Effector memory CD8-positive, alpha-beta T cell (primary cell): ENCODE results near the gene SNAI1.

Experiments
- ATAC-seq: fragments of 150-1000 bp; cut with Tn5 transposase; replicated peaks from 2 replicates; pipeline ENCODE4 v1.10.0; 2021; ENCODE audit warnings: mild to moderate bottlenecking, moderate library complexity
- DNase-seq, 3 experiments: peaks; one replicate each; pipeline ENCODE4 v3.0.0; 2021
- H3K27ac Mint-ChIP-seq, 2 donors: one replicate each; pipeline ENCODE4 v1.8.0; 2022; ENCODE audit warnings: mild to moderate bottlenecking in 2 of 2, mixed read lengths in 2 of 2, moderate library complexity in 2 of 2
- H3K27me3 Mint-ChIP-seq, 2 donors: one replicate each; pipeline ENCODE4 v1.8.0; 2022; ENCODE audit warnings: mixed read lengths in 2 of 2
- H3K36me3 Mint-ChIP-seq: one replicate; pipeline ENCODE4 v1.8.0; 2022; ENCODE audit warnings: mild to moderate bottlenecking, moderate library complexity, mixed read lengths; ENCODE audit not compliant: insufficient read depth
- H3K4me1 Mint-ChIP-seq, 2 donors: one replicate each; pipeline ENCODE4 v1.8.0; 2022; ENCODE audit warnings: low read depth in 2 of 2, mixed read lengths in 2 of 2
- H3K4me3 Mint-ChIP-seq, 2 donors: one replicate each; pipeline ENCODE4 v1.8.0; 2022; ENCODE audit warnings: mild to moderate bottlenecking in 2 of 2, mixed read lengths in 2 of 2, moderate library complexity in 2 of 2
- H3K9me3 Mint-ChIP-seq, 2 donors: one replicate each; pipeline ENCODE4 v1.8.0; 2022; ENCODE audit warnings: mixed read lengths in 2 of 2

SNAI1 gene

GRCh38 chr20:50017160-50017559, 34.4 kb downstream of the SNAI1 start:
- peaks cover 0 to 4% of the 10 kb centered on the region in 2 donors for H3K4me1 Mint-ChIP-seq
- no peak for DNase-seq
- H3K9me3 Mint-ChIP-seq: no peaks in the 10 kb centered on the region

GRCh38 chr20:50017576-50018248, 34.9 kb downstream of the SNAI1 start:
- peaks cover 0 to 48% of the 10 kb centered on the region in 2 donors for H3K27me3 Mint-ChIP-seq
- H3K9me3 Mint-ChIP-seq: no peaks in the 10 kb centered on the region
- DNase-seq (no peak), ATAC-seq (no peak)
- H3K36me3 Mint-ChIP-seq: peaks cover 3% of the 10 kb centered on the region
- no peaks in the 10 kb centered on the region for H3K4me1 Mint-ChIP-seq
- no peak overlapping the region for H3K27ac Mint-ChIP-seq
- H3K4me3 Mint-ChIP-seq: no peak overlapping the region

More at GRCh38 chr20:50017160-50017559, 34.4 kb downstream of the SNAI1 start:
- no peak for ATAC-seq
- Mint-ChIP-seq H3K27me3 (peaks cover 0 to 45% of the 10 kb centered on the region in 2 donors), H3K36me3 (peaks cover 3% of the 10 kb centered on the region), H3K4me3 (no peak overlapping the region), H3K27ac (no peak overlapping the region)

GRCh38 chr20:50019466-50020256, 36.9 kb downstream of the SNAI1 start:
- no peak overlapping the region for H3K27ac Mint-ChIP-seq
- ATAC-seq: no peak

GRCh38 chr20:50020288-50020687, 37.5 kb downstream of the SNAI1 start:
- DNase-seq: no peak
- Mint-ChIP-seq H3K4me1 (peaks cover 0 to 2% of the 10 kb centered on the region in 2 donors), H3K4me3 (no peak overlapping the region), H3K36me3 (peaks cover 2% of the 10 kb centered on the region), H3K27me3 (peaks cover 0 to 49% of the 10 kb centered on the region in 2 donors), H3K27ac (no peak overlapping the region), H3K9me3 (no peaks in the 10 kb centered on the region)
- no peak for ATAC-seq

More at GRCh38 chr20:50019466-50020256, 36.9 kb downstream of the SNAI1 start:
- peaks cover 0 to 2% of the 10 kb centered on the region in 2 donors for H3K4me1 Mint-ChIP-seq
- DNase-seq: no peak
- peaks cover 2% of the 10 kb centered on the region for H3K36me3 Mint-ChIP-seq
- no peaks in the 10 kb centered on the region for H3K9me3 Mint-ChIP-seq
- H3K27me3 Mint-ChIP-seq: peaks cover 0 to 53% of the 10 kb centered on the region in 2 donors
- no peak overlapping the region for H3K4me3 Mint-ChIP-seq

GRCh38 chr20:50022676-50023075, 39.9 kb downstream of the SNAI1 start:
- no peaks in the 10 kb centered on the region for H3K9me3 Mint-ChIP-seq
- H3K4me1 Mint-ChIP-seq: peaks cover 0 to 2% of the 10 kb centered on the region in 2 donors
- ATAC-seq (no peak), DNase-seq (no peak)
- peaks cover 2% of the 10 kb centered on the region for H3K36me3 Mint-ChIP-seq
- peaks cover 0 to 33% of the 10 kb centered on the region in 2 donors for H3K27me3 Mint-ChIP-seq
- no peak overlapping the region for H3K4me3 Mint-ChIP-seq
- no peak overlapping the region for H3K27ac Mint-ChIP-seq

- DNase-seq: no peak
- peaks cover 0 to 2% of the 10 kb centered on the region in 2 donors for H3K4me1 Mint-ChIP-seq
- peaks cover 2% of the 10 kb centered on the region for H3K36me3 Mint-ChIP-seq
- no peaks in the 10 kb centered on the region for H3K9me3 Mint-ChIP-seq
- H3K4me3 Mint-ChIP-seq: no peak overlapping the region
- ATAC-seq: no peak
- H3K27me3 Mint-ChIP-seq: peaks cover 0 to 28% of the 10 kb centered on the region in 2 donors
- peak overlapping the region in 1 of 2 donors; percentile 9 for H3K27ac Mint-ChIP-seq
Observed at GRCh38 chr20:50023116-50023805, 40.5 kb downstream of the SNAI1 start.

- Mint-ChIP-seq H3K27ac (no peak overlapping the region), H3K4me3 (no peak overlapping the region), H3K36me3 (peaks cover 2% of the 10 kb centered on the region), H3K4me1 (peaks cover 2 to 4% of the 10 kb centered on the region in 2 donors), H3K9me3 (no peaks in the 10 kb centered on the region), H3K27me3 (peaks cover 6 to 56% of the 10 kb centered on the region in 2 donors)
- DNase-seq: no peak
- ATAC-seq: no peak
Observed at GRCh38 chr20:50026746-50027575, 44.2 kb downstream of the SNAI1 start.

- ATAC-seq: no peak
- peaks cover 2 to 4% of the 10 kb centered on the region in 2 donors for H3K4me1 Mint-ChIP-seq
- no peaks in the 10 kb centered on the region for H3K9me3 Mint-ChIP-seq
- no peak overlapping the region for H3K4me3 Mint-ChIP-seq
- DNase-seq: no peak
- H3K36me3 Mint-ChIP-seq: peaks cover 2% of the 10 kb centered on the region
- no peak overlapping the region for H3K27ac Mint-ChIP-seq
- H3K27me3 Mint-ChIP-seq: peaks cover 6 to 53% of the 10 kb centered on the region in 2 donors
Observed at GRCh38 chr20:50027611-50028105, 44.9 kb downstream of the SNAI1 start.

- Mint-ChIP-seq H3K4me1 (peaks cover 0 to 4% of the 10 kb centered on the region in 2 donors), H3K9me3 (no peaks in the 10 kb centered on the region)
Observed at GRCh38 chr20:50029083-50029696, 46.4 kb downstream of the SNAI1 start.

GRCh38 chr20:50029697-50030461, 47.1 kb downstream of the SNAI1 start:
- ATAC-seq (no peak), DNase-seq (no peak)
- H3K4me3 Mint-ChIP-seq: no peak overlapping the region
- H3K4me1 Mint-ChIP-seq: peaks cover 0 to 4% of the 10 kb centered on the region in 2 donors
- no peak overlapping the region for H3K27ac Mint-ChIP-seq
- H3K27me3 Mint-ChIP-seq: peaks cover 6 to 42% of the 10 kb centered on the region in 2 donors
- no peaks in the 10 kb centered on the region for H3K9me3 Mint-ChIP-seq
- H3K36me3 Mint-ChIP-seq: no peaks in the 10 kb centered on the region

More at GRCh38 chr20:50029083-50029696, 46.4 kb downstream of the SNAI1 start:
- Mint-ChIP-seq H3K4me3 (no peak overlapping the region), H3K27ac (no peak overlapping the region), H3K36me3 (no peaks in the 10 kb centered on the region), H3K27me3 (peaks cover 6 to 38% of the 10 kb centered on the region in 2 donors)
- ATAC-seq: no peak
- no peak for DNase-seq

- ATAC-seq (no peak), DNase-seq (no peak)
- Mint-ChIP-seq H3K9me3 (no peaks in the 10 kb centered on the region), H3K27ac (no peak overlapping the region), H3K36me3 (no peaks in the 10 kb centered on the region), H3K4me3 (no peak overlapping the region), H3K27me3 (peaks cover 6 to 37% of the 10 kb centered on the region in 2 donors), H3K4me1 (peaks cover 0 to 4% of the 10 kb centered on the region in 2 donors)
Observed at GRCh38 chr20:50032955-50033666, 50.3 kb downstream of the SNAI1 start.
